H9 (cell line): ENCODE data around the gene PKDCC. TPM values are rescaled to one million over a fixed set of nuclear protein-coding genes. Genes with fewer than 3 reads are reported as not detected.

Source experiments
- DNase-seq: peaks from one replicate; pipeline ENCODE4 v3.0.0-alpha.2; 2017
- H2AFZ ChIP-seq: one replicate; pipeline ENCODE4 v1.6.1; 2013; ENCODE audit warnings: mild to moderate bottlenecking, low read length, control low read depth, moderate library complexity
- H2AK5ac ChIP-seq: 2 replicates; pipeline ENCODE4 v1.6.1; 2013; ENCODE audit warnings: low read length, control low read depth, mixed read lengths; ENCODE audit not compliant: insufficient read length
- H2BK120ac ChIP-seq: one replicate; pipeline ENCODE4 v1.6.1; 2013; ENCODE audit warnings: low read depth, mild to moderate bottlenecking, low read length, control low read depth, inconsistent platforms; ENCODE audit not compliant: poor library complexity, severe bottlenecking
- H2BK12ac ChIP-seq: 2 replicates; pipeline ENCODE4 v1.6.1; 2013; ENCODE audit warnings: low read length, control low read depth, mixed read lengths, low read depth; ENCODE audit not compliant: insufficient read length
- H2BK15ac ChIP-seq: 2 replicates; pipeline ENCODE4 v1.6.1; 2013; ENCODE audit warnings: low read depth, low read length, control low read depth
- H2BK20ac ChIP-seq: one replicate; pipeline ENCODE4 v1.6.1; 2013; ENCODE audit warnings: low read depth, mild to moderate bottlenecking, low read length, control low read depth, inconsistent platforms; ENCODE audit not compliant: poor library complexity, severe bottlenecking
- H2BK5ac ChIP-seq: 2 replicates; pipeline ENCODE4 v1.6.1; 2013; ENCODE audit warnings: low read length, control low read depth, mixed read lengths; ENCODE audit not compliant: insufficient read length
- H3K14ac ChIP-seq: 2 replicates; pipeline ENCODE4 v1.6.1; 2013; ENCODE audit warnings: low read length, control low read depth; ENCODE audit not compliant: insufficient read depth
- H3K18ac ChIP-seq: 2 replicates; pipeline ENCODE4 v1.6.1; 2013; ENCODE audit warnings: low read depth, mild to moderate bottlenecking, mixed read lengths, low read length, control low read depth; ENCODE audit not compliant: insufficient read length
- H3K23ac ChIP-seq: 2 replicates; pipeline ENCODE4 v1.6.1; 2013; ENCODE audit warnings: low read length, control low read depth, mixed read lengths, low read depth; ENCODE audit not compliant: insufficient read length
- H3K23me2 ChIP-seq: 2 replicates; pipeline ENCODE4 v1.6.1; 2013; ENCODE audit warnings: low read depth, mild to moderate bottlenecking, mixed read lengths, low read length, control low read depth; ENCODE audit not compliant: insufficient read length, poor library complexity, severe bottlenecking
- H3K27ac ChIP-seq: 2 replicates; pipeline ENCODE4 v1.5.1; 2013; ENCODE audit warnings: low read length, control low read depth, mixed read lengths, low read depth; ENCODE audit not compliant: insufficient read length
- H3K27me3 ChIP-seq: 2 replicates; pipeline ENCODE4 v1.6.1; 2013; ENCODE audit warnings: low read length, control low read depth, inconsistent platforms; ENCODE audit not compliant: insufficient read depth
- H3K4ac ChIP-seq: 2 replicates; pipeline ENCODE4 v1.6.1; 2013; ENCODE audit warnings: low read depth, mild to moderate bottlenecking, control low read depth, inconsistent platforms, low read length, moderate library complexity
- H3K4me1 ChIP-seq: 2 replicates; pipeline ENCODE4 v1.6.1; 2013; ENCODE audit warnings: low read length, control low read depth, inconsistent platforms; ENCODE audit not compliant: insufficient read depth
- H3K4me2 ChIP-seq: 2 replicates; pipeline ENCODE4 v1.6.1; 2013; ENCODE audit warnings: low read length, control low read depth, mixed read lengths; ENCODE audit not compliant: insufficient read length, insufficient read depth
- H3K56ac ChIP-seq: 2 replicates; pipeline ENCODE4 v1.6.1; 2013; ENCODE audit warnings: low read depth, mild to moderate bottlenecking, mixed read lengths, low read length, control low read depth; ENCODE audit not compliant: insufficient read length
- H3K79me1 ChIP-seq: 2 replicates; pipeline ENCODE4 v1.6.1; 2013; ENCODE audit warnings: low read depth, mild to moderate bottlenecking, moderate library complexity, low read length, control low read depth, inconsistent platforms; ENCODE audit not compliant: insufficient read depth, poor library complexity, severe bottlenecking
- H3K79me2 ChIP-seq: 2 replicates; pipeline ENCODE4 v1.6.1; 2013; ENCODE audit warnings: low read length, control low read depth, inconsistent platforms; ENCODE audit not compliant: insufficient read depth
- H3K9ac ChIP-seq: 2 replicates; pipeline ENCODE4 v1.6.1; 2013; ENCODE audit warnings: low read length, control low read depth, mixed read lengths; ENCODE audit not compliant: insufficient read length; ENCODE audit errors: extremely low read depth
- H3K9me3 ChIP-seq: one replicate; pipeline ENCODE4 v1.6.1; 2013; ENCODE audit warnings: low read depth, low read length, inconsistent platforms; ENCODE audit not compliant: control insufficient read depth
- H3T11ph ChIP-seq: one replicate; pipeline ENCODE4 v1.6.1; 2013; ENCODE audit warnings: mild to moderate bottlenecking, low read length, control low read depth, inconsistent platforms
- H4K20me1 ChIP-seq: one replicate; pipeline ENCODE4 v1.6.1; 2013; ENCODE audit not compliant: control insufficient read depth, insufficient read length, insufficient read depth
- H4K5ac ChIP-seq: 2 replicates; pipeline ENCODE4 v1.6.1; 2013; ENCODE audit warnings: low read depth, mild to moderate bottlenecking, mixed read lengths, low read length, control low read depth; ENCODE audit not compliant: insufficient read length
- H4K8ac ChIP-seq: replicated peaks from 2 replicates; pipeline ENCODE4 v1.6.1; 2013; ENCODE audit warnings: low read length, control low read depth, mixed read lengths, low read depth; ENCODE audit not compliant: insufficient read length
- H4K91ac ChIP-seq: 2 replicates; pipeline ENCODE4 v1.6.1; 2013; ENCODE audit warnings: low read depth, mild to moderate bottlenecking, moderate library complexity, mixed read lengths, low read length, control low read depth; ENCODE audit not compliant: insufficient read length
- H3K27ac Mint-ChIP-seq, 3 experiments: 2 replicates in 2 of 3; 3 replicates in 1 of 3; pipeline ENCODE4 v1.8.0; 2020 to 2021; ENCODE audit warnings: mixed read lengths in 3 of 3, mild to moderate bottlenecking in 1 of 3, moderate library complexity in 1 of 3
- H3K27me3 Mint-ChIP-seq: 2 replicates; pipeline ENCODE4 v1.8.0; 2021; ENCODE audit warnings: low read depth, mild to moderate bottlenecking, moderate library complexity, mixed read lengths
- H3K36me3 Mint-ChIP-seq, 3 experiments: 2 replicates in 2 of 3; 3 replicates in 1 of 3; pipeline ENCODE4 v1.8.0; 2020 to 2021; ENCODE audit warnings: low read depth in 3 of 3, mixed read lengths in 3 of 3; ENCODE audit not compliant: insufficient read depth in 1 of 3
- H3K4me1 Mint-ChIP-seq, 2 experiments: 2 replicates each; pipeline ENCODE4 v1.8.0; 2020; ENCODE audit warnings: mixed read lengths in 2 of 2
- H3K4me3 Mint-ChIP-seq, 2 experiments: 2 replicates in 1 of 2; 3 replicates in 1 of 2; pipeline ENCODE4 v1.8.0; 2020 to 2021; ENCODE audit warnings: mild to moderate bottlenecking in 2 of 2, mixed read lengths in 2 of 2, moderate library complexity in 1 of 2
- H3K9me3 Mint-ChIP-seq, 2 experiments: 2 replicates in 1 of 2; 3 replicates in 1 of 2; pipeline ENCODE4 v1.8.0; 2020; ENCODE audit warnings: mild to moderate bottlenecking in 2 of 2, mixed read lengths in 2 of 2, moderate library complexity in 1 of 2
- CTCF ChIP-seq: fragments of 200-600 bp; sonication (generic); conservative IDR thresholded peaks from 3 replicates; pipeline ENCODE4 v1.8.0; 2021; ENCODE audit warnings: antibody characterized with exemption, mild to moderate bottlenecking
- WGBS: extraction: QIAGEN DNeasy Blood & Tissue Kit; methylation state at CpG from one replicate; pipeline ENCODE4 v1.1.7; 2013; ENCODE audit warnings: missing lambda C conversion rate, low lambda C conversion rate, mixed read lengths; ENCODE audit not compliant: insufficient read length; ENCODE audit errors: extremely low coverage; 5-methylcytosine and 5-hydroxymethylcytosine counted together
- total RNA-seq: library from RNA; stranded (reverse); gene quantifications from 2 replicates; pipeline ENCODE4 v1.2.1, GENCODE V29; 2021

PKDCC gene
- total RNA-seq, 1 experiment from 2014 or later = 134 TPM

- Histone ChIP-seq H3K4me1 (no peaks in the 10 kb centered on the region), H2BK120ac (no peak overlapping the region), H3K18ac (no peak overlapping the region), H4K91ac (no peak overlapping the region), H2BK5ac (no peak overlapping the region), H3K27me3 (no peaks in the 10 kb centered on the region), H3T11ph (no peak overlapping the region), H3K56ac (no peak overlapping the region), H3K4ac (no peak overlapping the region), H3K23ac (no peak overlapping the region), H4K20me1 (no peaks in the 10 kb centered on the region), H4K5ac (no peak overlapping the region), H3K9me3 (no peaks in the 10 kb centered on the region), H3K4me2 (no peak overlapping the region), H2BK12ac (no peak overlapping the region), H3K9ac (no peak overlapping the region), H3K23me2 (no peaks in the 10 kb centered on the region), H4K8ac (no peak overlapping the region), H2AFZ (no peak overlapping the region), H2AK5ac (no peak overlapping the region), H2BK20ac (no peak overlapping the region), H3K79me2 (no peaks in the 10 kb centered on the region), H2BK15ac (no peak overlapping the region), H3K14ac (no peak overlapping the region), H3K79me1 (no peaks in the 10 kb centered on the region), H3K27ac (no peak overlapping the region)
- WGBS = no CpG with 5 or more reads among the region's 9 CpGs
- no peak for DNase-seq
- H3K36me3 Mint-ChIP-seq = peaks cover 2 to 11% (median 7%) of the 10 kb centered on the region in 3 experiments; a peak in 5 of 7 replicates
- H3K27ac Mint-ChIP-seq = no peak overlapping the region
- H3K4me3 Mint-ChIP-seq = no peak overlapping the region
- peaks cover 10 to 13% of the 10 kb centered on the region in 2 experiments for H3K9me3 Mint-ChIP-seq
- no peak for TF ChIP-seq CTCF
- H3K27me3 Mint-ChIP-seq = peaks cover 1% of the 10 kb centered on the region
- H3K4me1 Mint-ChIP-seq = peaks cover 7 to 17% of the 10 kb centered on the region in 2 experiments
Measured at GRCh38 chr2:41999592-42000281, 48.1 kb upstream of the PKDCC start.
